Measurements from ENCODE around the gene CHRNA3.

CHRNA3 gene

DNA sequence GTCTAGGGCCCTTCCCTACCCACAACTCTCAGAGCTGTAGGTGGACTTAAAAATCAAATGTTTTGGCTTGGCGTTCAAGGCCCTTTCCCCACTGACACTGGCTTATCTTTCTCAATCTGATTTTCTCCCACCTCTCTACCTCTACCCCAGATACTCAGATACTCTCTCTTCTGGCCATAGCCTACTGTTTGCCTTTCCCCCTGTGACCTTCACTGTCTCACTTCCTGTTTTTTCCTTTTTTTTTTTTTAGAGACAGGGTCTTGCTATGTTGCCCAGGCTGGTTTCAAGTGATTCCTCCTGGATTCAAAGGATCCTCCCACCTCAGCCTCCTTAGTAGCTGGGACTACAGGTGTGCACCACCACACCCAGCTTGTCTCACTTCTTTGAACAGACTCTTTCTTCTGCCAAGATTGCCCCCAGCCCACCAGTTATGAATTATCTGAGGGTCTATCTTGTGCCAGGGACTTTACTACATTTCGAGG, 15.6 kb upstream of the CHRNA3 start:
- no peak for DNase-seq (ENCODE audit: low spot score)

DNA sequence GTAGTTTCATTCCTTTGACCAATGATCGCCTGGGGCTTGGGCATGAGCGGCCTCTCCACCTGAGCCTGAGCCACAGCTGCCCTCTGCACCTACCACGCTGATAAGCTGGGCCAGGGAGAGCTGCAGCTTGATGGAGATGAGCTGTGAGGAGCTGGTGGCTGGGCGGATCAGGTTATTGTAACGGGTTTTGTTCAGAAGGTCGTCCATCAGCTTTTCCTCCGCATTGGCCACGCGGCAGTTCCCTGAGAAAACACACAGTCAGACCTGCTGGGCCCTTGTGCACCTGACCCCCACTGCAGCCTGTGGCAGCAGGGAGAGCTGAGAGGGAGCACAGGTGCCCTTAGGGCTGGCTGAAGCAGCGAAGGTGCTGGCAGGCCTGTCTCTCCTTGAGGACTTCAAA, 14.6 kb upstream of the CHRNA3 start:
- no peak for DNase-seq (ENCODE audit: low spot score)

DNA sequence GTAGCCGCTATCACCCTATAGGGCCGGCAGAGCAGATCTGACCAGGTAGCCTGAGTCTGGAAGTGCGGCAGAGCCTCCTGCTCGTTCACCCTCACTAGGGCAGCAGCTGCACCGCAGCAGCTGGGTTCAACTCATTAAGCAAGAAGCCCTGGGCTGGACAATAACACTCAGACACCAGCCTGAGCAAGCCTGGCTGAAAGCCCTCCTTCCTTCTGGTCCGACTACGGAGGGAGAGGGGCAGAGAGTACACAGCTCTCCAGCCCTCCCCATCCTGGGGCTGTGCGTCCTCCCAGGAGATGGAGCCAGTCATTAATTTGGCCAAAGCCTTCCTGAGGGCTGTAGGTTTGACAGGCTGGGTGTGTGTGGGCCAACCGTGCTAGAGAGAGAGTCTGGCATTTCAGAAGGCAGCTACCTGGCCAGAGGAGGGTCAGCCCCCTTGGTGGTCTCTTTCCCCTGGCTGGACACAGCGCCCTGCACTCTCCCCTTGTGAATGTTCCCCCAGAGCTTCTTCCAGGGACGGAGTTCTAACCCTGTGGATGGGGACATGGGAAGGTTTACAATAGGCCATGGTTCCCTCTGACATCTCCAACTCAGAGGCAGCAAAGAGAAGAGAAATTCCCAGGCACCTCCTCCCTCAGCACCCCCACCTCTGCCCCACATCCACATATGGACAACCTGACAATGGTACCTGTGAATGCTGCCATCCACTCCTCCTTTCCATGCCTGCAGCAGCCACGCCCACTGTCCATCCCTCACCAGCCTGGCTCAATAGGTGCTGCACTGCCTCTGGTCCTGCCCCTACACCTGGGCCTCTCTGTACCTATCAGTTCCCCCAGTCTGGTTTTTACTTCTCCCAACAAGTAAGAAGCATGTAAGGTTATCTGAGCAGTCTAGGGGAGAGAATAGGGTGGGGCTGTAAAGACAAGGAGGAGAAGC, 13.7 kb upstream of the CHRNA3 start:
- no peak for DNase-seq (ENCODE audit: low spot score)

DNA sequence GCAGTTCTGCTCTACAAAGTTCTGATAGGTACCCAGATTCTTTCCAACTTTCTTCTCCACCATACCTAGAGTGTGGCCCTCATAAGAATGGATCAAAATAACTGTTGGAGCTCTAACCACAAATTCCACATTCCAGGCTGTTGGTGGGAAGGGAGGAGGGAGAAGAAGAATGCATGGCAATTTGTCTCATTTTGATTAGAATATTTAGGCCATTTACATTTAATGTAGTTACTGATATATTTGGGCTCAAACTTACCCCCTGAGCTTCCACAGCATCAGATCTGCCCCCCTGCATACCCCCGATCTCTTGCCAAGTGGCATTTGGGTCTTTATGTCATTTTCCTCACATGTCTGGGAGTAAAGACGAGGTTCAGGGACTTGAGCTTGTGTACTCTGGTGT, 12.6 kb upstream of the CHRNA3 start:
- DNase-seq (ENCODE audit: low spot score): no peak

DNA sequence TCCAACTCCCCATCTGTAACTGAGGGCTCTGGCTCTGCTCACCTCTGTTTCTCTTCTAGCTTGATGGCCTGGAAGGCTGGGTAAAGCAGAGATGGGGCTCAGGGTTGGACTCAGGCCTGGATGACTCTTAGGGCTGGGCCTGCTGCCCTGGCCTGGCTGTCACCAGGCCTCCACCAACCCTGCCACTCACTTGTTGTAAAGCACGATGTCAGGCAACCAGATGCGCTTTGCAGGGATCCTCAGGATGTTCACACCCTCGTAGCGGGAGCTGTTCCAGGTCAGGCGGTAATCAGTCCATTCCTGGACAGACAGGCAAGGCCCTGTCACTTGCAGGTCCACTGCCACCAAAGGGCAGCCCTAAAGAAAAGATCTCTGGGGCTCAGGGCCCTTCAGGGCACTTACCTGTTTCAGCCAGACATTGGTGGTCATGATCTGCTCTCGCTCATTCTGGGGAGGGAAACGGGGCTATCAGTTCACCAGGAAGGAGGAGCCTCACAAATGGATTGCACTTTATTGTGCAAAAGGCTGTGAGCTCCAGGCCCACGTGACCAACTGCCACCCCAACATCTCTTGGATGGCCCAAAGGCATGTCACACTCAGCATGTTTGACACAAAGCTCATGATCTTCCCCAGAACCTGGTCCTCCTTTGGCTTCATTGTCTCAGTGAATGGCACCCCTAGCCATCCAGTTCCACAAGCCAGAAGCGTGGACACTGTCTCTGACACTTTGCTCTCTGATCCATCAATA, 10.3 kb upstream of the CHRNA3 start:
- no peak for DNase-seq (ENCODE audit: low spot score)

DNA sequence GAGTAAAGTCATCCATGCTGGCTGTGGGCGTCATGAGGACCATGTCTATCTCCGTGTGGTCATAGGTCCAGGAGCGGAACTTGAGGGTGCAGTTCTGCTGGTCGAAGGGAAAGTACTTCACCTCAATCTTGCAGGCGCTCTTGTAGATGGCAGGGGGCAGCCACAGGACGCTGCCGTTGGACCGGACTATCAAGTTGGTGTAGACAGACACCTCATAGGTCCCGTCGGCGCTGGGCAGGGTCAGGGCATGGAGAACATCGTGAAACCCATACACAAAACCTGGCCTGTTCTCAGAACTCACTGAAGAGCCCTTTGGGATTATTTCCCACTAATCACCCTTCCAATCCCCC, 8.9 kb upstream of the CHRNA3 start:
- DNase-seq (ENCODE audit: low spot score): no peak

DNA sequence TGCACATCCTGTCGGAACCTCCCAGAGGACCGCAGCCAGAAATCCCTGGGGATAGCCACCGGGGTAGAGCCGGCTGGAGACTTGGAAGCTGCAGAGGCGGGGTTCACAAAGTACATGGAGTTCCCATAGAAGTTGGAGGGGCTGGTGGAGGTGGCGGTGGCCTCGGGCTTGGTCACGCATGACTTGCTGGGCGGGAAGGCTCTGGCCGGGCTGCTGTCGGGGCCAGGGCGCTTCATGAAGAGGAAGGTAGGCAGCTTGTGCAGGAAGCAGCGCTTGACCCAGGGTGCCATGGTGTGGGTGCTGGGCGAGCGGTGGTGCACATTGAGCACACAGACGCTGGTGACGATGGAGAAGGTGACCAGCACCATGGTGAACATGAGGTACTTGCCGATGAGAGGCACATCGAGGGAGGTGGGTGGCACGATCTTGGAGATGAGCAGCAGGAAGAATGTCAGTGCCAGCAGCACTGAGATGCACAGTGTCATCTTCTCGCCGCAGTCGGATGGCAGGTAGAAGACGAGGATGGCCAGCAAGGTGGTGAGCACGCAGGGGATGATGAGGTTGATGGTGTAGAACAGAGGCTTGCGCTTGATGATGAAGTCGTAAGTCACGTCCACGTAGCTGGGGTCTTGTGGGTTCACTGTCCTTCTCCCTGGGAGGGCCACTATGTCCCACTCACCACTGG, 8.4 kb upstream of the CHRNA3 start:
- DNase-seq (ENCODE audit: low spot score): no peak

DNA sequence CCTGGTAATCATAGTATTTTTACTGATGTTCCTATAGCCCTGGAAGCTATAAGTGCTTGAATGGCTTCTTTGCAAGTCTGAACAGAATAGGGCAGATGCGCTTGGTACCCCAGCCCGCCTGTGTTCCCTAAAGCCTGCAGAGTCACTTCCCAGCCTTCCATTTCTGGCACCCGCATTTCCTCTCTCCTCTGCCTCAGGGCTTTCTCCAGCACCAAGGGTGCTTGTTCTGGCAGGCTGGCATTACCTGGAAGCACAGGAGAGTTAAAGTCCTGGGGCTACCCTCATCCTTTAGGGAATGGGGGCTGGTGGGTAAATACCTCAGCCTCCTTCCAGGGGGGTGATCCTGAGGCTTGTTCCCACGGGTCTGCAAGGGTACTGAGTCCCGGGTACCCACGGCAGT, 7.4 kb upstream of the CHRNA3 start:
- no peak for DNase-seq (ENCODE audit: low spot score)

DNA sequence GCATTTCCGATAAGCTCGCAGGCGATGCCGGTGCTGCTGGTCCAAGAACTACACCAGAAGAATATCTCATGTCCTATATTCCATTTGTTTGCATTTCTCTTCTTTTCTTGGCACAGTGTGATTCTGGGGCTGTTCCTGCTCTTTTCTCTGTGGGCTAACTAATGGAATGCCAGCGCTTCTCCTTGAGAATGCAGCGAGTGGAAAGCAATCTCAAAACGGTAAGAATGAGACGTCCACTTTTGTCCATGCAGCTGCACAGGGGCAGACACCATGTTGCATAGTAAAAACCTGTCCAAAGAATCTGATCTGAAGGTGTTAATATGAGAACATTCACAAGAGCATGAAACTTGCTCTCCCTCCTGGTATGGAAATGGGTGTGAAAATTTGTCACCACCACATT, 6.6 kb upstream of the CHRNA3 start:
- no peak for DNase-seq (ENCODE audit: low spot score)

DNA sequence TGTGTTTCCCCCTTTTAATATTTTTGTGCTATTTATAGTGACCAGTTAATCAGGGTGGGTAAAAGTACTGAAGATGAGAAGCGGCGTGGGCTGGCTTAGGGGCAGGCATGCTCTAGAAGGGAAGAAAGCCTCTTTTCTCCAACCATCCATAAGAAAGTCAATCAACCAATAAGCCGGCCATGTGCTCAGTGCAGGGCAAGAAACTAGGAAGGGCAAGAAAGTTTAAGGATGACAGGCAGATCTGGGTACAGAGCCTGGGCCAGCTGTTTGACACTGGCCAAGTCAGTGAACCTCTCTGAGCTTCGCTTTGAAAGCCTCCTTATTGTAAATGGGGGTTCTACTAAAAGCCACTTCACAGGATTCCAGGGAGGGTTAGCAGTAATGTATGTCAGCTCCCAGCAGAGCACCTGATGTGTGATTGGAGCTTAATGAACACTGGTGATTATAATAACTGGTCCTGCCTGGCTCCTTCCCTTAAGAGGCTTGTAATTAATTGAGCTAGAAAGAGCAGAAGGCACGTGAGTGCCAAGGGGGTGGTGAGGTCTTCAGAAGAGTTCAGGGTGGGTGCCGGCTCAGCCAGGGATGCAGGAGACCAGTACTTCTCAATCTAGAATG, 5.7 kb upstream of the CHRNA3 start:
- no peak for DNase-seq (ENCODE audit: low spot score)

DNA sequence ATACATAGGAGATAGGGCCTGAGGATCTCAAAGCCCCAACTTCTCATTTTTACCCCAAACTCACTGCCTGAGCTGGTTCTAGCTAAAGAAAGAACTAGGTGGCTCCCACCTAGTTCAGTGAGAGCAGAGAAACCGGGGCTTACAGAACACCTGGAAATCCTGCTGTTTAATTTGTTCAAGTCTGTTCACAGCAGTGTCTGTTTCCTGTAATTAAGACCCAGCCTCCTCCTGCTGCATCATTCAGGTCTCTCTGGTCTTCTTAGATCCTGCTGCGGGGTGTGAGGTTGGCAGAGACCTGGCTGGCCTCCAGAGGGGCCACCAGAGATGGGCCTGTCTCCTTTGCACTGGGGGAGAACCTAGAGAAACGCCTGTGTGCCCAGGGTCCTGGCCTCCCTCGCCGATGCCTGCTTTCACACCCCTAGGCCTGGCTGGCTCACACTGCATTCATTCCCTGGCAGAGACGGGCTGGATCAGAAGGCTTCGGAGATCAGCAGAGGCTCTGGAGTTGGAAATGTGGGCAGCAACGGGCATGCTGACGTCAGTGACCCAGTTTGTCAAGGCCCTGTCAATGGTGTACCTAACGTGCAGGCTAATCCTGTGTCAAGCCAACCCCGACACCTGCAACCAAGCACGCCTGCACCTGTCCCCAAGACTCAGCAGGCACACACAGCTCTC, 4.9 kb upstream of the CHRNA3 start:
- DNase-seq (ENCODE audit: low spot score): no peak

DNA sequence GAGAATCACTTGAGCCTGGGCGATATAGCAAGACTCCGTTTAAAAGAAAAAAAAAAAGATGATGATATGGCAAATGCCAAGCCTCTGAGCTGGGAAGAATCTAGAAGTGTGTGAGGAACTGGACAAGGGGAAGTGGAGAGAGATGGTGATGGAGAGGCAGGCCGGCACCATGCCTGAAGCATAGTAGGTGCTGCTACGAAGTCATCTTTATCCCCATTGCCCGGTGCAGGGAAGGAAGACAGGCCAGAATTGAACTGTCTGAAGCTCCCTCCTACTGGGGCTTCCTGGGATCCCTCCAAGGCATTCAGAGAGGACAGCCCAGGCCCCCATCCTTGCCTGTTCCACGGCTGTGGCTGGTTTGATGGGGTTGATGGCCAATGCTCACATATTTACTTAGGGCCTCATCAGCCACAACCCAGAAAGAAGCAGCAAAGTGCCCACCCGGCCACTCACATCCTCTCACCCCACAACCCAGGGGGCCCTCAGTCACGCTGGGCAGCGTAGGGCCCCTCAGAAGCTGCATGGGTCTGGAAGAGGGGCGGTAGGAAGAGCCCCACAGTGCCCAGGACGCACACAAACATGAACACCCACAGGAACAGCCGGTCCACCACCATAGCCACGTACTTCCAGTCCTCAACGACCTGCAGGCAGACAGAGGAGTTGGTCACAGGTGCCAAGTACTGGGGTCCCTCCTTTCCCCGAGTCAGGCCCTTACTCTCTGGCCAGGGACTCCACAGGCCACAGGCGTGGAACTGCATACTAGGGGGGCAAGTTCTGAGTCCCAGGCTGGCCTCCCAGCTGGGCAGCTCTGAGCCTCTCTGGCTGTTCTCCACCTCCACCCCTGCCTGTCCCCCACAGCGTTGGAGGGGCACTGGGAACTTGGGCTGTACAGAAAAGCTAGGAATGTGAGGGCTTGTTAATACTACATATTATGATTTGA, 4.1 kb upstream of the CHRNA3 start:
- no peak for DNase-seq (ENCODE audit: low spot score)

DNA sequence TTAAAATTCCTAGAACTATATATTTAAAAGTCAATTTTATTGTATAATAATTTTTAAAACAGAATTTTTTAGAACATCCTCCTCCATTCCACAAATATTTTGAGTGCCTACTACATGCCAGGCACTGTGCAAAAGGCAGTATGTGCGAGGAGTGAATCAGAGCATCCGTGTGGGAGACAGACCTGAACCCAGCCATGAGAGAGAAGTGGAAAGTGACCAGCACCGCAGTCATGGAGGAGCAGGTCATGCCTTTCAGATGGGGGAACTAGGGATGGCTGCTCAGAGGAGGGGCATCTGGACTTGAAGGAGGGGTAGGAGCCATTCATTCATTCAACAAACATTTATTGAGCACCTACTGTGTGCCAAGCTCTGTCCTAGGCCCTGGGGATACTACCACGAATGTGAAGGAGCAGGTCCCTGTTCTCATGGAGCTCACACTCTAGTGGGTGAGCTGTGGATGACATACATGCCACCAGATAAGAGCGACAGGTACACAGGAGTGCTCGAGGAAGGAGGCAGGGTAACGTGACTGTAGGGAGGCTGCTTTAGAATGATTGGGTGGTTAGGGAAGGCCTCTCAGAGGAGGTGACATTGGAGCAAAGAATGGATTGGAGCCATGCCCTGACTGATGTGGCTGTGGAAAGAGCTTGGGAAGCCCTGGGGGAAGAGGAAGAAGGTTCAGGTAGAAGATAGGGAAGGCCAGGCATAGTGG, 3.1 kb upstream of the CHRNA3 start:
- DNase-seq (ENCODE audit: low spot score): no peak

DNA sequence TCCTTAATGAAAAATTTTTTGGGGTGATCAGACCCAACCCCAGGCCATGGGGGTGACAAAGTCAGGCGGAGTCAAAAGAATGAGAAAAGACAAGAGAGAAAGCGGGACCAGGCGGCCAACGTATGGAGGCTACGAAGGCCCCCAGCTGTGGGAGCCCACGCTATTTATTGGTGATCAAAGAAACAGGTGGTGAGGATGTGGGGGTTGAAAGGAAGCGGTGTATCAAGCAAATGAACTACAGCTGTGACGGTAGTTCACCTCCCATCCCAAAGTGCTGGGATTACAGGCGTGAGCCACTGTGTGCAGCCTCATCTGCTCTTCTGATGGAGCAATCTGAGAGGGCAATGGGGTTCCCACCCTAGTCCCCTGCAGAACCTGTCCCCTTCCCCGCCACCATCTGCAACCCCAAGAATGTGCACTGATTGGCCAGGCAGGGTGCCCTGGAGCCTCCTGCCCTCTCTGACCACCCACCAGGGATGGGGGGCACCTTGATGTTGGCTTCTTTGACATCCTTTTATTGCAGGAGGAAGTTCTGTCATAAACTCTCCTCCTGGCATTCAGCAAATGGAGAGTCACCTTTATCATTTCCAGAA, 1.1 kb upstream of the CHRNA3 start:
- DNase-seq (ENCODE audit: low spot score): no peak

DNA sequence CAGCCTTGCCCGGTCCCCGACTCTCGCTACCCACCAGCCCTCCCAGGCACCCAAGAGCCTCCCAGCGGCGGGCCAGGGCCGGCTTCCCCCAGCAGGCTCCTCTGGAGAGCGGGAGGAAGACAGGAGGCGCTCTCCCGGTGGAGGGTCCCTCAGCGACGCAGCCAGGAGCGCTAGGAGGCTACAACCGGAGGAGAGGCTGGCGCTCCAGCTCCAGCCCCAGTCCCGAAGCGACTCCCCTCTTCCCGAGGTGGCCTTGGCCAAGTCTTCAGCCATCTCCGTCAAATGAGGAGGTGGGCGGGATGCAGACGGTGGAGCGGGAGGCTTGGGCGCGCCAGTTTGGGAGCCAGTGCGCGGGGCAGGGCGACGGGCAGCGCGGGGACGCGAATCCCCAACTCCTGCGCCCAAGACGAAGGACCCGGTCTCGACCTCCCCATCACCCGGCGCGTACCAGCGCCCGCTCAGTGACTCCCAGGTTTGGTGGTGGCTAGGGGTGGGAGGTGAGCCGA, 722 bp downstream of the CHRNA3 start:
- DNase-seq (ENCODE audit: low spot score): no peak

DNA sequence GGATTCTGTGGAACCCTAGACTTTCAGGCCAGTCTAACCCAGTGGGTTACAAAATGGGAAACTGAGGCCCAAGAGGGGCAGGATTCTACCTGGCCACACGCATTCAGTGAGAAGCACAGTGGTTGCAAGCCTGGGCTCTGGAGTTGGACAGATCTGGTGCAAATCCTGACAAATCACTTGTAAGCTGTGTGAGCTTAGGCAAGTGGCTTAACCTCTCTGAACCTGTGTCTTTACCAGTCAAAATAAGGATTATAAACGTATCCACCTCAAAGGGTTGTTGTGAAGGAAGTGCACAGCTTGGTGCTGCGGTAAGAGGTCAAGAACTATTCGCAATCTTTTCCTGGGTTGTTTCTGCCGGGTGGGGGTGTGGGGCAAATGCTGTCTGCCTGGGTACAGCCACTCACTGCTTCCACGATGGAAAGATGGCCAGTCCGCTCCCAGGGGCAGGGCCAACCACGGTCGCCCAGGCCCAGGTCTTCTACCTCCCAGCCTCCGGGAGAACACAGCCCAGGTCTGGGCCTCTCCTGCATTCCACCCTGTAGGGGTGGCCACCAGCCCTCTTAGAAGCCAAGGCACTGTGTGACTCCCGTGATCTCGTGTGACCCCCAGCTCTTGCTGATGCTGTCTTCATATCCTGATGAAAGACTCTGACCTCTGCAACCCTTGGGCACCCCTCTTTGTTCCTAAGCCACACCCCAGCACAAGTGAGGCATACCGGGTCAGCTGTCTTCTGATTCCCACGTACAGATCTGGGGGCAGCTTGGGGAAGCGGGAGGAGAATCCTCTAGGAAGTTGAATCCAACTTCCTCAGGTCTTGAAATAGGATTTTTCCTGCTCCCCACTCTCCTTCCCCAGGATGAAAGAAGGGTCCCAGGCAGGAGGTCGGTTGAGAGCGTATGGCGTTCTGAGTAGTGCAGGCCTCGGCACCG, 1.5 kb downstream of the CHRNA3 start:
- no peak for DNase-seq (ENCODE audit: low spot score)

DNA sequence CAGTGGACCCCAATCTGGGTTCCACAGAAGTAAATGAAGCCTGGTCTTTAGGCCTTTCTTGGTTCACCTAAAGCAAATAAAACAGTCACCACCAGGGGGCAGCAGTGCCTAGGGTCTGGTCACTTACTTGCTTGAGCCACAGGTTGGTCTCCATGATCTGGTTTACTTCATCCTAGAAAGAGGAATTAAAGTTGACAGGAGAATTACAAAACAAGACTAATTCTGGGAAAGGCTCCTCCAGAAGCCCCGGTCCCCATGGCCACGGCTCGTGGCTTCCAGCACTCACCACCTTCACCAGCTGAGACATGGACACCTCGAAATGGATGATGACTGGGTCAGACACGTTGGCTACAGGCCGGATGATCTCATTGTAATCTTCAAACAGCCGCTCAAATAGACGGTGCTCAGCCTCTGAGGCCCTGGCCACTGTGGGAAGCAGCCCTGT, 2.3 kb downstream of the CHRNA3 start:
- DNase-seq (ENCODE audit: low spot score): peak; percentile 87

DNA sequence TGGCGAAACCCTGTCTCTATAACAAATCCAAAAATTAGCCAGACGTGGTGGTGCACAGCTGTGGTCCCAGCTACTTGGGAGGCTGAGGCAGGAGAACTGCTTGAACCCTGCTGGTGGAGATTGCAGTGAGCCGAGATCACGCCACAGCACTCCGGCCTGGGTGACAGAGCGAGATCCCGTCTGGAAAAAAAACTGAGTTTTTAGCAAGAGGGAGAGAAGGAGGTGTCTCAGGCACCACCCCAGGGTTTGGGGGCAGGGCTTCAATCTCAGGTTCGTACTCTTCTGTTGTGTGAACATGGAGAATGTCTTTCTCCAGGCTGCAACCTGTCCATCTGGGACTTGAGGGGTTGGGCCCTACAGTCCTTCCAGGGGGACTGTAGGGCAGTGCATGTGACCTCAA, 2.7 kb downstream of the CHRNA3 start:
- no peak for DNase-seq (ENCODE audit: low spot score)
